Sigmoid colon (tissue), 4 donors: Measurements from ENCODE around the gene QPCTL.

Source experiments
- EP300 ChIP-seq, 4 donors: sonication (generic); formaldehyde crosslinking; IDR thresholded peaks; one replicate each; pipeline ENCODE4 v1.6.1; 2017; ENCODE audit warnings: antibody characterized with exemption in 4 of 4
- POLR2A ChIP-seq, 2 donors: fragments of 450-650 bp; IDR thresholded peaks; one replicate each; pipeline ENCODE4 v1.6.1; 2016; ENCODE audit warnings: antibody characterized with exemption in 2 of 2, mild to moderate bottlenecking in 2 of 2, moderate library complexity in 2 of 2
- POLR2AphosphoS5 ChIP-seq, 4 donors: sonication (generic); formaldehyde crosslinking; IDR thresholded peaks; one replicate each; pipeline ENCODE4 v1.6.1; 2017; ENCODE audit warnings: antibody characterized with exemption in 4 of 4
- TF ChIP-seq, protein P1 (sequence below), 4 experiments: fragments of 450-650 bp in 3 of 4; fragments of 200-600 bp in 1 of 4; IDR thresholded peaks; one replicate each; pipeline ENCODE4 v1.5.1; 2016 to 2019; ENCODE audit warnings: antibody characterized with exemption in 4 of 4, mild to moderate bottlenecking in 3 of 4, moderate library complexity in 2 of 4

DNA sequence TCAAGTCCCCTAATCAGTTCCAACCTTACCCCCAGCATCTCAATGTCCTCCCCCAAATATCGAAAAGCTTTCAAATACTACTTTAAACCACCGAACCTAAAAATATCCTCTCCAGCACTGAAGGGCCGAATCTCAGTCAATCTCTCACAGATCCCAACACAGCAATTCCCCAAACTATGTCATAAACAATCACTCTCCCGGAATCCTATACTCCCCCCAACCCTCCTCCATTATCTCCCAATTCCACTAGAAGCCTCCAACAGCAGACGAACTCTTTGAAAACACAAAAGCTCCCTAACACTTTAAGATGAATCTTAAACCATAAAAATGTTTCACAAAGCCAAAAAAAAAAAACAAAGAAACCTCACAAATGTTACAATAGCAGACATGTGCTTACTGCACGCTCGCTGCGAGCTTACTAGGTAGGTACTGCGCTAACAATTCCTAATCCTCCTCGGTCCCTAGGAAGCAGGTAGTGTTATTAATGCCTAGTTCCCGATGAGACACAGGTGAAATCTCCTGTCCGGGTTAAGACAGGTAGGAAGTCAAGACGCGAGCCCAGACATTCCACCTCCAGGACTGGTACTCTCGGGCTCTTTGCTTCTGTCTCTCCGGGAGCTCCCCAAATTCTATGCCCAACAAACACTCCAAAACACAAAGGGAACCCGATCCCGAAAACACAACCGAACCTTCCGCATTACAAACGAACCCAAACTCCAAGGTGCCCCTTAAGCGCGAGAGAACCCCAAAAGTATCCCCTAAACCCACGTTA, 24.1 kb downstream of the QPCTL start:
- TF ChIP-seq, protein P1, sequence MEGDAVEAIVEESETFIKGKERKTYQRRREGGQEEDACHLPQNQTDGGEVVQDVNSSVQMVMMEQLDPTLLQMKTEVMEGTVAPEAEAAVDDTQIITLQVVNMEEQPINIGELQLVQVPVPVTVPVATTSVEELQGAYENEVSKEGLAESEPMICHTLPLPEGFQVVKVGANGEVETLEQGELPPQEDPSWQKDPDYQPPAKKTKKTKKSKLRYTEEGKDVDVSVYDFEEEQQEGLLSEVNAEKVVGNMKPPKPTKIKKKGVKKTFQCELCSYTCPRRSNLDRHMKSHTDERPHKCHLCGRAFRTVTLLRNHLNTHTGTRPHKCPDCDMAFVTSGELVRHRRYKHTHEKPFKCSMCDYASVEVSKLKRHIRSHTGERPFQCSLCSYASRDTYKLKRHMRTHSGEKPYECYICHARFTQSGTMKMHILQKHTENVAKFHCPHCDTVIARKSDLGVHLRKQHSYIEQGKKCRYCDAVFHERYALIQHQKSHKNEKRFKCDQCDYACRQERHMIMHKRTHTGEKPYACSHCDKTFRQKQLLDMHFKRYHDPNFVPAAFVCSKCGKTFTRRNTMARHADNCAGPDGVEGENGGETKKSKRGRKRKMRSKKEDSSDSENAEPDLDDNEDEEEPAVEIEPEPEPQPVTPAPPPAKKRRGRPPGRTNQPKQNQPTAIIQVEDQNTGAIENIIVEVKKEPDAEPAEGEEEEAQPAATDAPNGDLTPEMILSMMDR (IDR thresholded peaks at IDR 0.05), result no peak
- TF ChIP-seq POLR2A (IDR thresholded peaks at IDR 0.05) (peak in 1 of 2 donors; percentile 6), POLR2AphosphoS5 (IDR thresholded peaks at IDR 0.05) (no peak), EP300 (IDR thresholded peaks at IDR 0.05) (no peak)
